ENCODE measurements around the gene KRABD2.
A peak's percentile ranks its signal among the peaks of the same experiment; 100 is the strongest.

Gene KRABD2

GRCh38 chr17:8398980-8399379 is 22.5 kb upstream of the KRABD2 start:
- Mint-ChIP-seq H3K9me3 (no peaks in the 10 kb centered on the region), H3K27ac (no peak overlapping the region), H3K36me3 (ENCODE audit: low read depth) (no peaks in the 10 kb centered on the region), H3K4me3 (no peak overlapping the region), H3K27me3 (ENCODE audit: insufficient read depth, low read depth, poor library complexity) (peaks cover 6% of the 10 kb centered on the region), H3K4me1 (no peaks in the 10 kb centered on the region)
- H3K9me2 ChIP-seq (ENCODE audit: insufficient read depth), result no peaks in the 10 kb centered on the region
- H3K36me3 ChIP-seq (ENCODE audit: insufficient read depth), result no peaks in the 10 kb centered on the region
- H4K20me1 ChIP-seq (replicated peaks; ENCODE audit: insufficient read depth), result no peaks in the 10 kb centered on the region
- ATAC-seq (no peak), DNase-seq (ENCODE audit: low spot score) (no peak)
- H3K4me1 ChIP-seq (ENCODE audit: insufficient read depth), result no peaks in the 10 kb centered on the region
- no peaks in the 10 kb centered on the region; the same call in 1 of the 2 replicates for H3F3A ChIP-seq (replicated peaks; ENCODE audit: low read depth)
- H2AFZ ChIP-seq, result no peak overlapping the region
- H3K79me2 ChIP-seq (replicated peaks; ENCODE audit: insufficient read depth), result no peaks in the 10 kb centered on the region
- H3K4me2 ChIP-seq, result no peak overlapping the region
- TF ChIP-seq, protein P1, sequence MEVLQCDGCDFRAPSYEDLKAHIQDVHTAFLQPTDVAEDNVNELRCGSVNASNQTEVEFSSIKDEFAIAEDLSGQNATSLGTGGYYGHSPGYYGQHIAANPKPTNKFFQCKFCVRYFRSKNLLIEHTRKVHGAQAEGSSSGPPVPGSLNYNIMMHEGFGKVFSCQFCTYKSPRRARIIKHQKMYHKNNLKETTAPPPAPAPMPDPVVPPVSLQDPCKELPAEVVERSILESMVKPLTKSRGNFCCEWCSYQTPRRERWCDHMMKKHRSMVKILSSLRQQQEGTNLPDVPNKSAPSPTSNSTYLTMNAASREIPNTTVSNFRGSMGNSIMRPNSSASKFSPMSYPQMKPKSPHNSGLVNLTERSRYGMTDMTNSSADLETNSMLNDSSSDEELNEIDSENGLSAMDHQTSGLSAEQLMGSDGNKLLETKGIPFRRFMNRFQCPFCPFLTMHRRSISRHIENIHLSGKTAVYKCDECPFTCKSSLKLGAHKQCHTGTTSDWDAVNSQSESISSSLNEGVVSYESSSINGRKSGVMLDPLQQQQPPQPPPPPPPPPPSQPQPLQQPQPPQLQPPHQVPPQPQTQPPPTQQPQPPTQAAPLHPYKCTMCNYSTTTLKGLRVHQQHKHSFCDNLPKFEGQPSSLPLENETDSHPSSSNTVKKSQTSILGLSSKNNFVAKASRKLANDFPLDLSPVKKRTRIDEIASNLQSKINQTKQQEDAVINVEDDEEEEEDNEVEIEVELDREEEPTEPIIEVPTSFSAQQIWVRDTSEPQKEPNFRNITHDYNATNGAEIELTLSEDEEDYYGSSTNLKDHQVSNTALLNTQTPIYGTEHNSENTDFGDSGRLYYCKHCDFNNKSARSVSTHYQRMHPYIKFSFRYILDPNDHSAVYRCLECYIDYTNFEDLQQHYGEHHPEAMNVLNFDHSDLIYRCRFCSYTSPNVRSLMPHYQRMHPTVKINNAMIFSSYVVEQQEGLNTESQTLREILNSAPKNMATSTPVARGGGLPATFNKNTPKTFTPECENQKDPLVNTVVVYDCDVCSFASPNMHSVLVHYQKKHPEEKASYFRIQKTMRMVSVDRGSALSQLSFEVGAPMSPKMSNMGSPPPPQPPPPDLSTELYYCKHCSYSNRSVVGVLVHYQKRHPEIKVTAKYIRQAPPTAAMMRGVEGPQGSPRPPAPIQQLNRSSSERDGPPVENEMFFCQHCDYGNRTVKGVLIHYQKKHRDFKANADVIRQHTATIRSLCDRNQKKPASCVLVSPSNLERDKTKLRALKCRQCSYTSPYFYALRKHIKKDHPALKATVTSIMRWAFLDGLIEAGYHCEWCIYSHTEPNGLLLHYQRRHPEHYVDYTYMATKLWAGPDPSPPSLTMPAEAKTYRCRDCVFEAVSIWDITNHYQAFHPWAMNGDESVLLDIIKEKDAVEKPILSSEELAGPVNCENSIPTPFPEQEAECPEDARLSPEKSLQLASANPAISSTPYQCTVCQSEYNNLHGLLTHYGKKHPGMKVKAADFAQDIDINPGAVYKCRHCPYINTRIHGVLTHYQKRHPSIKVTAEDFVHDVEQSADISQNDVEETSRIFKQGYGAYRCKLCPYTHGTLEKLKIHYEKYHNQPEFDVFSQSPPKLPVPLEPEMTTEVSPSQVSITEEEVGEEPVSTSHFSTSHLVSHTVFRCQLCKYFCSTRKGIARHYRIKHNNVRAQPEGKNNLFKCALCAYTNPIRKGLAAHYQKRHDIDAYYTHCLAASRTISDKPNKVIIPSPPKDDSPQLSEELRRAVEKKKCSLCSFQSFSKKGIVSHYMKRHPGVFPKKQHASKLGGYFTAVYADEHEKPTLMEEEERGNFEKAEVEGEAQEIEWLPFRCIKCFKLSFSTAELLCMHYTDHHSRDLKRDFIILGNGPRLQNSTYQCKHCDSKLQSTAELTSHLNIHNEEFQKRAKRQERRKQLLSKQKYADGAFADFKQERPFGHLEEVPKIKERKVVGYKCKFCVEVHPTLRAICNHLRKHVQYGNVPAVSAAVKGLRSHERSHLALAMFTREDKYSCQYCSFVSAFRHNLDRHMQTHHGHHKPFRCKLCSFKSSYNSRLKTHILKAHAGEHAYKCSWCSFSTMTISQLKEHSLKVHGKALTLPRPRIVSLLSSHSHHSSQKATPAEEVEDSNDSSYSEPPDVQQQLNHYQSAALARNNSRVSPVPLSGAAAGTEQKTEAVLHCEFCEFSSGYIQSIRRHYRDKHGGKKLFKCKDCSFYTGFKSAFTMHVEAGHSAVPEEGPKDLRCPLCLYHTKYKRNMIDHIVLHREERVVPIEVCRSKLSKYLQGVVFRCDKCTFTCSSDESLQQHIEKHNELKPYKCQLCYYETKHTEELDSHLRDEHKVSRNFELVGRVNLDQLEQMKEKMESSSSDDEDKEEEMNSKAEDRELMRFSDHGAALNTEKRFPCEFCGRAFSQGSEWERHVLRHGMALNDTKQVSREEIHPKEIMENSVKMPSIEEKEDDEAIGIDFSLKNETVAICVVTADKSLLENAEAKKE (CRISPR knock-in tag; IDR thresholded peaks at IDR 0.05), result no peak
- peak; percentile 32 for TF ChIP-seq REST (IDR thresholded peaks at IDR 0.05; ENCODE audit: unreplicated experiment)
- H3K27me3 ChIP-seq (ENCODE audit: insufficient read depth), result no peaks in the 10 kb centered on the region
- H3K27ac ChIP-seq (ENCODE audit: low read depth), result no peak overlapping the region
- H3K4me3 ChIP-seq, result no peak overlapping the region

Data from GM23338 (cell line).